ENCODE data around the gene C14orf132.
"Not testable (repeated sequence)": the region's sequence is repeated elsewhere in the genome, so short reads cannot be mapped to it uniquely, and the experiment has no call there.

The C14orf132 gene

GRCh38 chr14:96038920-96039632 lies at the start of gene C14orf132:
TSS of gene C14orf132 (plus strand) at chr14:96039362. CDS start at chr14:96039501, 139 bp downstream.
- DNase-seq (ENCODE audit: low read depth in 1 of 2, low spot score in 1 of 2), result peak; percentile 32 to 33

DNA sequence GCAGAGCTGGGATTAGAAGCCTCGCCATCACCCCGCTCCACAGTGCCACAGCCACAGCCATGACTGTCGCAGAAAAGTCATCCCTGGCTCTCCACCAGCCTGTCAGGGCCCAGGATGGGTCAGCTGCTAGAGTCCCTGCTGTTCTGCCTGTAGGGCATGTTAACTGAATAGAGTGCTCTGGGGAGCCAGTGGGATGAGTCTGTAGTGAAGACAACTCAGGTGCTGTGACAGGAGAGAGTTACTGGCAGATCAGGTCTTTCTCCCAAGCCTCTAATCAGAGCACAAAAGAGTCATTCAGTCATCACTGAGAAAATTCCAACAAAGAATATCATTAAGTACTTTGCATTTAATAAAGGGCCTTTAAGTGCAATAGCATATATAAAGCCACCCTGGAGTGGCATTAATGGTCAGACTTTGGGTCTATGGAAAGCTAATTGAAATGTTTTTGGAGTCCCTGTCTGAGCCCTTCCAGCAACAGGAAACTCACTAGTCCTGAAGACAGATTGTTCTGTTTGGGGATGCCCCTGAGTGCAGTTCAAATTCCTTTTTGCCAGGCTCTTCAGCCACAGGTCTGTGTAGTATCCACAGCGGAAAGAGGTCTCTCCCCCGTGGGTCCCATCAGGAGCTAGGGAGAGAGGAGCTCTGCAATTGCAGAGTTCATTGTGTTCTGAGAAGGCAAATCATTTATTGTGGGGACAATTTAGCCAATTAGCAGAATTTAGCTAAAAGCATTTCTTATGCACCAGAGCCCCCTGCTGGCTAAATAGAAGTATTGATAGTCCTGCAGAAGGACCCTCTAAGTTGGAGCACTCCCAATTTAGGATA lies 45.2 kb upstream of the C14orf132 start:
- peak in 1 of 2 donors; percentile 3 for DNase-seq (ENCODE audit: low read depth in 1 of 2, low spot score in 1 of 2)

GRCh38 chr14:95994593-95994928 lies 44.6 kb upstream of the C14orf132 start:
- no peak for DNase-seq (ENCODE audit: low read depth in 1 of 2, low spot score in 1 of 2)

GRCh38 chr14:95998656-95999055 lies 40.5 kb upstream of the C14orf132 start:
- DNase-seq (ENCODE audit: low read depth in 1 of 2, low spot score in 1 of 2), result no peak

GRCh38 chr14:96001866-96002497 lies 37.2 kb upstream of the C14orf132 start:
- no peak for DNase-seq (ENCODE audit: low read depth in 1 of 2, low spot score in 1 of 2)

DNA sequence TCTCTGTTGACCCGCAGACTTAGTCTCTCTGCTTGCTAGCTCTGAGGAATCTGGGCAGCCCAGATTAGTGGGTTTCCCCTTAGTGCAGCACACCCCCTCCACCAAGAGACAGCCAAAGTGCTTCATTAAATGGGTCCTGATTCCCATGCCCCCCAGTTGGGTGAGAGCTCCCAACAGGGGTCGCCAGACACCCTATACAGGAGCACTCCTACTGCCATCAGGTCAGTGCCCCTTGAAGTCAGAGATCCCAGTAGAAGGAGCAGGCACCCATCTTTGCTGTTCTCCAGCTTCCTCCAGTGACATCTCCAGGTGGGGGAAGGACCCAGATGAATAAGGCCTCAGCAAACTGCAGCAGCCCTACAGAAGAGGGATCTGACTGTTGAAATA lies 36.7 kb upstream of the C14orf132 start:
- no peak for DNase-seq (ENCODE audit: low read depth in 1 of 2, low spot score in 1 of 2)

DNA sequence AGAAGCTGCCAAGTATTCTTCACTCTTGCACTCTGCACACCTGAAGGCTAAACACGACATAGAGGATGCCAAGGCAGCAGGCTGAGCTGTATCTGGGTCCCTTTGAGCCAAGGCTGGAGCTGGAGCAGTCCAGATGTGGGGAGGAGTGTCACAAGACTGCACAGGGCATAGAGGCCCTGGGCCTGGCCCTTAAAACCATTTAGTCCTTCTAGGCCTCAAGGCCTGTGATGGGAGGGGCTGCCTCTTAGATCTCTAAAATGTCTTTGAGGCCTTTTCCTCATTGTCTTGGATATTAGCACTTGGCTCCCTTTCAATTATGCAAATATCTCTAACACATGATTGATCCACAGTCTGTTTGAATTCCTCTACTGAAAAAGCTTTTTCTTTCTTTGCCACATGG lies 28.0 kb upstream of the C14orf132 start:
- no peak for DNase-seq (ENCODE audit: low read depth in 1 of 2, low spot score in 1 of 2)

DNA sequence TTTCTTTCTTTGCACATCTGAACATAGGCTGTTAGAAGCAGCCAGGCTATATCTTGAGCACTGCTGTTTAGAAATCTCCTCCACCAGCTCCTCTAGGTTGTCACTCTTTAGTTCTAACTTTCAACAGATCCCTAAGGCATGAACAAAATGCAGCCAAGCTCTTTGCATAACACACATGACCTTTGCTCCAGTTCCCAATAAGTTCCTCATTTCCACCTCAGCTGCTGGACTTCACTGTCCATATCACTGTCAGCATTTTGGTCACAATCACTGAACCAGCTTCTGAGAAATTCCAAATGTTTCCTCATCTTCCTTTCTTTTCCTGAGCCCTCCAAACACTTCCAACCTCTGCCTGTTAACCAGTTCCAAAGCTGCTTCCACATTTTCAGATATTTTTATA lies 27.6 kb upstream of the C14orf132 start:
- DNase-seq (ENCODE audit: low read depth in 1 of 2, low spot score in 1 of 2), result no peak

GRCh38 chr14:96012757-96013156 lies 26.4 kb upstream of the C14orf132 start:
- DNase-seq (ENCODE audit: low read depth in 1 of 2, low spot score in 1 of 2), result not testable (repeated sequence)

- no peak for DNase-seq (ENCODE audit: low read depth in 1 of 2, low spot score in 1 of 2)
These were observed 25.0 kb upstream of the C14orf132 start for GRCh38 chr14:96014176-96014575.

DNA sequence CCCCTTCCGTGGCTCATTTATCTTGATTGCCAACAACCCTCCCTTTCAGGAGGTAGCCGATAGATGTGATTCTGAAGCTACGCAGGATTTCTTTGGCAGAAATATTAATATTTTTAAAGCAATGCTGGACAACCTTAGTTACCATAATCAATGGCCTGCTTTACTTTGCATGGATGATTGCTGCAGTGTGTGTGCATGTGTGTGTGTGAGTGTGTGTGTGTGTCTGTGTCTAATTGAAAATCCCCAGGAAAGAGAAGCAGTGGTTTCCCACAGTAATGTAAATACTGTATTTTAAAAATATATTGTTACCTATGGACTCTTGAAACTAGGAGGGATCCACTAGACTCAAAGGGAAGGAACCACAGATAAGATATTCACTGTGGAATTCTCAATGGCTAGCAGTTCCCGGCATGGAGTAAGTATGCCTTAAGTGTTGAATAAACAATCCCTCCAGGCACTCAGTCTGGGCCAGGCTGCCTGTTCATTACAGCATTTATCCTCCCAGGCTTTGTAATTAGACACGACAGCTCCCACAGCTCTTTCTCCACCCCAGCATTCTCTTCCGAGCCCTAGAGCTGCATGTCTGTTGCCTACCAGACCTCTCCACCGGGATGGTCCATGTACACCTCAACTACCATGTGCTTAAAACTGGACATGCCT lies 22.5 kb upstream of the C14orf132 start:
- no peak for DNase-seq (ENCODE audit: low read depth in 1 of 2, low spot score in 1 of 2)

DNA sequence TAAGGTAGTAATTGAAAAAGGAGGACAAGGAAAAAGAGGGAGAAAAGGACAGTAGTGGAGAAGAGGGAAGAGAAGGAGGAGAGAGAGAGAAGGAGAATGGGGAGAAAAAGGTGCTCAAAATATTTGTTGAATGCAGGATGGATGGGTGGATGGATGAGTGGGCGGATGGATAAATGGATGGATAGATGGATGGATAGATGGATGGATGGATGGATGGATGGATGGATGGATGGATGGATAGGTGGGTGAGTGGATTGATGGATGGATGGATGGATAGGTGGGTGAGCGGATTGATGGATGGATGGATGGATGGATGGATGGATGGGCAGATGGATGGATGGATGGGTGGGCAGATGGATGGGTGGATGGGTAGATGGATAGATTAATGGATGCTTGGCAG lies 21.3 kb upstream of the C14orf132 start:
- no peak for DNase-seq (ENCODE audit: low read depth in 1 of 2, low spot score in 1 of 2)

DNA sequence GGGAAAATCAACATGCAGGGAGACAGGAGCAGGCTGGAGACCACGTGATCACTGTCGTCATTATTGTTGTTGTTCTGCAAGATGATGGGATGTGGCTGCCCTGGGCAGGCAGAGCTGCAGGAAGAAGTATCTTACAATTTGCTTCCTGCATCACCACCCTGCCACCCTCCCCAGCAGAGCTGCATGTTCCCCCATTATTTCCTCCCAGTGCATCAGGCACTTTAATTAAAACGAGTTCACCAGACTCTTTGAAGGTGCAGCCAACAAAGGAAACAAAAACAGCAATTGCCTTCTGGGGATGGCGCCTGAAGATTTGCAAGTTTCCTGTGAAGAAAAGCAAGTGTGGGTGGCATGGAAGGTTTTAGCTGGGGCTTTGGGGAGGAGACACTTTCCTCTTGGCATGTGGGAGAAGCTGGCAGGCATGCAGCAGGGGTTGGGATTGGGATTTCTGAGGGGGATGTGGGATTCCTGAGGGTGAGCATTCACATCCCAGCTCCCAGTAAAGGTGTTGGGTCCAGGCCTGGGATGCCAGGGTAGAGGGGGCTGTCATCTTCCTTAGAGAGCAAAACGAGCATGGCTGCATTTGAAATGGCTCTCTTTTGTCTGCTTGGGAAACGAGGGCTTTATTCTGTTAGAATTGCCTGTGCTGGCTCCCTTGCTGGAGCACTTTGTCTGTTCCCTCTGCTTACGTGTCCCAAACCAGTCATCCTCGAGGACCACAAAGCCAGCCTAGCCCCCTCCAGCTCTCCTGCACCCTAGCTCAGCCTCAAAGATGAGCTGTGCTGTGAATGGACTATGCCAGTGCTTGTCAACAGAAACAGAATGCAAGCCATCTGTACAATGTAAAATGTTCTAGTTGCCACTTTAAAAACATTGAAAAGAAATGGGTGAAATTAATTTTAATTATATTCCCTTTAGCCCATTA lies 11.5 kb upstream of the C14orf132 start:
- no peak for DNase-seq (ENCODE audit: low read depth in 1 of 2, low spot score in 1 of 2)

GRCh38 chr14:96029089-96029645 lies 10.0 kb upstream of the C14orf132 start:
- no peak for DNase-seq (ENCODE audit: low read depth in 1 of 2, low spot score in 1 of 2)

DNA sequence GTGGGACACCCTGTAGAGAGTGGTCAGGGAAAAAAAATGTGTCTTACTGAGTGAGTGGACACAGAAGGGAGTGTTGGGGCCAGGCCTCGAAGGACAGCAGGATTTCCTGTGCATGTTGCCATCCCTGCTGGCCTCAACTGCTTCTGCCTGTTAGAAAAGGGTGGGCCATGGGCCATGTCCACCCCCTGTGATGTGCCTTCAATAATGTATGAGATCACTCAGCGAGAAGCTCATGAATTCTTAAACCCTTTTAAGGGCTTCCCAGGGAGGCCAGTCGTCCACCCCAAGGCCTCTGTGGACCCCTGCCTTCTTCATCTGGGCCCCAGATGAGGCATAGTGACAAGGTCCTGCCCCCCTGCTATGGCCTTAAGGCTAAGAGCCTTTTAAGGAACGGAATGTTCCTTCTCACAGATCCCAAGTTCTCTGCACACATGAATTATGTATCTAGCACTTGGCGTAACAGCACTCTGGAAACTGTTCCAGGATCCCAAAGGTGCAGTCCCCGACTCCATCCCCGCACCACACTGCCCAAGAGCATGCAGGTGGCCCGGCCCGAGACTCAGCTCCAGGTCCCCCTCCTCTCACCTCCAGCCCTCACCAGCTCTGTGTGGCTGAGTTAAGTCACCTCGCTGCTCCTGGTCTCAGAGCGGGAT lies 8.9 kb upstream of the C14orf132 start:
- DNase-seq (ENCODE audit: low read depth in 1 of 2, low spot score in 1 of 2), result no peak

DNA sequence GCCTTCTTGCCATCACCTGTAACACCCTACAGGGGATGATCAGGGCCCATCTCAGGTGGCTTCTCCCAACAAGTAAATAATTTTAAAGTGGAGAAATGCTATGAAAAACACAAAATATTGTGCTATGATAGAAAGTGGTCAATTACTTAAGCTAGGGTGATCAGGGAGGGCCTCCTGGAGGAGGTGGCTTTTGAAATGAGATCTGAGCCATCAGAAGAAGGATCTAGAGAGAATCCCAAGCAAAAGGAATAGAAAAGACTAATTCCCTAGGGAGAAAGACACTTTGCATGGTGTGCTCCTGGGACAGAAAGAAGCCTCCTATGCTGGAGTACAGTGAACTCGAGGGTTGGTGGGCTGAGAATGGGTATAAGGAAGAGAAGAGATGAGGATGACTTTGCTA lies 7.5 kb upstream of the C14orf132 start:
- DNase-seq (ENCODE audit: low read depth in 1 of 2, low spot score in 1 of 2), result no peak

- DNase-seq (ENCODE audit: low read depth in 1 of 2, low spot score in 1 of 2), result no peak
These were observed 3.7 kb upstream of the C14orf132 start for GRCh38 chr14:96035456-96035855.

GRCh38 chr14:96037891-96038557 lies 1.1 kb upstream of the C14orf132 start:
- no peak for DNase-seq (ENCODE audit: low read depth in 1 of 2, low spot score in 1 of 2)

DNA sequence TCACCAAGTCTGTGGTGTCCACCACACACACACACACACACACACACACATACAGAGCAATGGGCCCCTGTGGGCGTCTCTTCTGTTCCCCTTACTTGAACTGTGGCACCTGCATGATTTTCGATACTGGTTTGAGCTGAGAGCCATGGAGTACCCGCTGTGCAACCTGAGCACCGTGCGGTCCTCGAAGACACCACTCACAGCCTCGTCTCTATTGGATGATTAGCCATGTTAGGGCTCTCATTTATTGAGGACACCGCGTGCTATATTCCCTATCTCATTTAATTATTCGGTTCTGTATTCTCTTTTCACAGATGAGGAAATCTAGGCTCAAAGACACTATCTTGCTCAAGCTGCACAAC lies 623 bp upstream of the C14orf132 start:
- no peak for DNase-seq (ENCODE audit: low read depth in 1 of 2, low spot score in 1 of 2)

Data from activated CD4-positive, alpha-beta T cell treated with anti-CD3 and anti-CD28 coated beads, Interleukin-2, amount 50 U/mL, for 24 hours (primary cell).